Loucy (cell line): ENCODE data around the gene HBE1.

Experiments
- H2AFZ ChIP-seq: fragments of 200-600 bp; sonication (generic); 2 replicates; pipeline ENCODE4 v1.6.0; 2016; ENCODE audit warnings: antibody characterized with exemption, mild to moderate bottlenecking, low read length, moderate library complexity
- H3F3A ChIP-seq: fragments of 200-600 bp; 2 replicates; pipeline ENCODE4 v1.6.0; 2016; ENCODE audit warnings: antibody characterized with exemption, low read depth, mild to moderate bottlenecking
- H3K27me3 ChIP-seq: fragments of 200-600 bp; sonication (generic); 2 replicates; pipeline ENCODE4 v1.6.1; 2014; ENCODE audit warnings: low read length, mild to moderate bottlenecking; ENCODE audit not compliant: insufficient read depth, poor library complexity, severe bottlenecking
- H3K36me3 ChIP-seq: fragments of 200-600 bp; sonication (generic); 2 replicates; pipeline ENCODE4 v1.6.1; 2016; ENCODE audit warnings: low read length; ENCODE audit not compliant: insufficient read depth
- H3K4me1 ChIP-seq: fragments of 200-600 bp; sonication (generic); 2 replicates; pipeline ENCODE4 v1.5.1; 2014; ENCODE audit warnings: low read length, mild to moderate bottlenecking; ENCODE audit not compliant: insufficient read depth, poor library complexity, severe bottlenecking
- H3K4me2 ChIP-seq: fragments of 200-600 bp; sonication (generic); 2 replicates; pipeline ENCODE4 v1.6.0; 2014; ENCODE audit warnings: antibody characterized with exemption, low read length, low read depth, mild to moderate bottlenecking; ENCODE audit not compliant: poor library complexity, severe bottlenecking
- H3K4me3 ChIP-seq: fragments of 200-600 bp; sonication (generic); 2 replicates; pipeline ENCODE4 v1.5.1; 2014; ENCODE audit warnings: low read length, mild to moderate bottlenecking, mixed read lengths; ENCODE audit not compliant: poor library complexity, severe bottlenecking
- H3K79me2 ChIP-seq: fragments of 200-600 bp; sonication (generic); 2 replicates; pipeline ENCODE4 v1.6.1; 2014; ENCODE audit warnings: low read length; ENCODE audit not compliant: insufficient read depth
- H3K9ac ChIP-seq: fragments of 200-600 bp; sonication (generic); 2 replicates; pipeline ENCODE4 v1.6.0; 2014; ENCODE audit warnings: mild to moderate bottlenecking, low read depth, low read length, moderate library complexity; ENCODE audit not compliant: poor library complexity, severe bottlenecking
- H3K9me2 ChIP-seq: fragments of 200-600 bp; sonication (generic); replicated peaks from 2 replicates; pipeline ENCODE4 v1.6.1; 2016; ENCODE audit warnings: low read depth, low read length, mixed read lengths
- H3K9me3 ChIP-seq: fragments of 200-600 bp; sonication (generic); 2 replicates; pipeline ENCODE4 v1.6.1; 2014; ENCODE audit warnings: mild to moderate bottlenecking, antibody characterized with exemption, low read length, low read depth; ENCODE audit not compliant: insufficient read depth
- H4K20me1 ChIP-seq: fragments of 200-600 bp; sonication (generic); 2 replicates; pipeline ENCODE4 v1.6.0; 2014; ENCODE audit warnings: antibody characterized with exemption, low read length, mild to moderate bottlenecking; ENCODE audit not compliant: insufficient read depth, poor library complexity, severe bottlenecking
- CTCF ChIP-seq: fragments of 200-600 bp; sonication (generic); conservative IDR thresholded peaks from 2 replicates; pipeline ENCODE4 v1.5.1; 2014; ENCODE audit warnings: mild to moderate bottlenecking, antibody characterized with exemption, low read length
- EZH2phosphoT487 ChIP-seq: fragments of 200-600 bp; IDR thresholded peaks from 2 replicates; pipeline ENCODE4 v1.6.1; 2018; ENCODE audit warnings: antibody characterized with exemption, mild to moderate bottlenecking, moderate library complexity, borderline replicate concordance

The HBE1 gene

GRCh38 chr11:5281596-5281995 lies 11.9 kb upstream of the HBE1 start:
- Histone ChIP-seq H3K9me2 (no peaks in the 10 kb centered on the region), H4K20me1 (no peaks in the 10 kb centered on the region), H2AFZ (no peak overlapping the region), H3K4me3 (no peak overlapping the region), H3K9me3 (no peaks in the 10 kb centered on the region), H3K4me2 (no peak overlapping the region), H3K4me1 (no peaks in the 10 kb centered on the region), H3K9ac (no peak overlapping the region), H3K79me2 (no peaks in the 10 kb centered on the region), H3F3A (no peaks in the 10 kb centered on the region), H3K27me3 (no peaks in the 10 kb centered on the region), H3K36me3 (no peaks in the 10 kb centered on the region)
- no peak for TF ChIP-seq CTCF
- no peak for TF ChIP-seq EZH2phosphoT487

- Histone ChIP-seq H3K4me2 (no peak overlapping the region), H2AFZ (no peak overlapping the region)
- TF ChIP-seq EZH2phosphoT487 (no peak), CTCF (no peak)
Observed at GRCh38 chr11:5280582-5281102, 10.9 kb upstream of the HBE1 start.

GRCh38 chr11:5279471-5280090 lies 9.8 kb upstream of the HBE1 start:
- H3F3A ChIP-seq: no peaks in the 10 kb centered on the region
- no peak overlapping the region for H2AFZ ChIP-seq
- TF ChIP-seq EZH2phosphoT487: no peak
- no peak for TF ChIP-seq CTCF
- H3K79me2 ChIP-seq: no peaks in the 10 kb centered on the region
- H3K27me3 ChIP-seq: no peaks in the 10 kb centered on the region
- H3K4me2 ChIP-seq: no peak overlapping the region
- no peak overlapping the region for H3K4me3 ChIP-seq
- no peaks in the 10 kb centered on the region for H3K9me3 ChIP-seq
- H3K4me1 ChIP-seq: no peaks in the 10 kb centered on the region
- no peaks in the 10 kb centered on the region for H3K36me3 ChIP-seq
- no peaks in the 10 kb centered on the region for H4K20me1 ChIP-seq
- no peaks in the 10 kb centered on the region for H3K9me2 ChIP-seq
- no peak overlapping the region for H3K9ac ChIP-seq

More at GRCh38 chr11:5280582-5281102, 10.9 kb upstream of the HBE1 start:
- Histone ChIP-seq H3K9me3 (no peaks in the 10 kb centered on the region), H3K9me2 (no peaks in the 10 kb centered on the region), H3K9ac (no peak overlapping the region), H3K27me3 (no peaks in the 10 kb centered on the region), H3F3A (no peaks in the 10 kb centered on the region), H3K79me2 (no peaks in the 10 kb centered on the region), H3K4me3 (no peak overlapping the region), H3K36me3 (no peaks in the 10 kb centered on the region), H4K20me1 (no peaks in the 10 kb centered on the region), H3K4me1 (no peaks in the 10 kb centered on the region)
